Stomach smooth muscle (tissue), 2 donors: ENCODE data around the gene OAS3.
"Not testable (repeated sequence)": the region's sequence is repeated elsewhere in the genome, so short reads cannot be mapped to it uniquely, and the experiment has no call there.

Source experiments
- H3K27ac ChIP-seq: one replicate; pipeline ENCODE4 v1.7.0; 2013; ENCODE audit warnings: mild to moderate bottlenecking, low read length, inconsistent platforms
- H3K27me3 ChIP-seq, 2 donors: one replicate each; pipeline ENCODE4 v1.7.0; 2013; ENCODE audit warnings: low read length in 2 of 2; ENCODE audit not compliant: insufficient read depth in 2 of 2, control insufficient read depth in 1 of 2
- H3K36me3 ChIP-seq, 2 donors: one replicate each; pipeline ENCODE4 v1.7.0; 2013; ENCODE audit warnings: low read length in 2 of 2; ENCODE audit not compliant: control insufficient read depth in 2 of 2, insufficient read depth in 2 of 2
- H3K4me1 ChIP-seq: one replicate; pipeline ENCODE4 v1.7.0; 2013; ENCODE audit warnings: low read length; ENCODE audit not compliant: control insufficient read depth, insufficient read depth
- H3K4me3 ChIP-seq, 2 donors: one replicate each; pipeline ENCODE4 v1.7.0; 2013; ENCODE audit warnings: low read length in 2 of 2
- H3K9ac ChIP-seq, 2 donors: one replicate each; pipeline ENCODE4 v1.7.0; 2013; ENCODE audit warnings: low read length in 2 of 2, mild to moderate bottlenecking in 1 of 2
- H3K9me3 ChIP-seq, 2 donors: one replicate each; pipeline ENCODE4 v1.7.0; 2013; ENCODE audit warnings: low read length in 2 of 2; ENCODE audit not compliant: control insufficient read depth in 2 of 2
- donor health status: healthy.
- donor health status: Pancreatic carcinoma.

OAS3 gene

GRCh38 chr12:112905451-112906089, 32.7 kb upstream of the OAS3 start:
- H3K9me3 ChIP-seq: no peaks in the 10 kb centered on the region
- H3K4me3 ChIP-seq: no peak overlapping the region
- peaks cover 3% of the 10 kb centered on the region for H3K4me1 ChIP-seq
- no peaks in the 10 kb centered on the region for H3K36me3 ChIP-seq
- H3K9ac ChIP-seq: no peak overlapping the region
- no peaks in the 10 kb centered on the region for H3K27me3 ChIP-seq
- no peak overlapping the region for H3K27ac ChIP-seq

GRCh38 chr12:112906712-112907414, 31.4 kb upstream of the OAS3 start, which contains the start of gene OAS1:
OAS1 (plus strand) TSS chr12:112906962; CDS start chr12:112907040, 78 bp downstream.
- peaks cover 3% of the 10 kb centered on the region for H3K4me1 ChIP-seq
- H3K4me3 ChIP-seq: peak within 1 kb of the TSS; percentile 35 to 74

GRCh38 chr12:112907415-112908157, 30.7 kb upstream of the OAS3 start:
- Histone ChIP-seq H3K9me3 (peaks cover 0 to 4% of the 10 kb centered on the region in 2 donors), H3K27ac (no peak overlapping the region), H3K9ac (peak overlapping the region in 1 of 2 donors; percentile 8), H3K36me3 (no peaks in the 10 kb centered on the region), H3K4me1 (peaks cover 3% of the 10 kb centered on the region), H3K27me3 (no peaks in the 10 kb centered on the region), H3K4me3 (peak overlapping the region; percentile 35 to 74)

More at GRCh38 chr12:112906712-112907414, 31.4 kb upstream of the OAS3 start, which contains the start of gene OAS1:
- Histone ChIP-seq H3K27ac (no peak within 1 kb of the TSS), H3K9me3 (peaks cover 0 to 4% of the 10 kb centered on the region in 2 donors), H3K27me3 (no peaks in the 10 kb centered on the region), H3K9ac (peak within 1 kb of the TSS; percentile 8 to 51), H3K36me3 (no peaks in the 10 kb centered on the region)

- Histone ChIP-seq H3K27ac (no peak overlapping the region), H3K4me3 (peak overlapping the region in 1 of 2 donors; percentile 74), H3K4me1 (peaks cover 3% of the 10 kb centered on the region)
Measured at GRCh38 chr12:112908548-112908947, 29.7 kb upstream of the OAS3 start.

GRCh38 chr12:112909693-112910092, 28.6 kb upstream of the OAS3 start:
- Histone ChIP-seq H3K36me3 (no peaks in the 10 kb centered on the region), H3K4me1 (peaks cover 3% of the 10 kb centered on the region), H3K9me3 (peaks cover 3 to 4% of the 10 kb centered on the region in 2 donors), H3K9ac (no peak overlapping the region), H3K4me3 (no peak overlapping the region), H3K27me3 (no peaks in the 10 kb centered on the region), H3K27ac (no peak overlapping the region)

More at GRCh38 chr12:112908548-112908947, 29.7 kb upstream of the OAS3 start:
- peaks cover 3 to 4% of the 10 kb centered on the region in 2 donors for H3K9me3 ChIP-seq
- H3K36me3 ChIP-seq: no peaks in the 10 kb centered on the region
- H3K27me3 ChIP-seq: no peaks in the 10 kb centered on the region
- H3K9ac ChIP-seq: no peak overlapping the region

GRCh38 chr12:112913038-112913688, 25.1 kb upstream of the OAS3 start:
- Histone ChIP-seq H3K4me1 (peaks cover 3% of the 10 kb centered on the region), H3K27ac (no peak overlapping the region), H3K36me3 (peaks cover 0 to 2% of the 10 kb centered on the region in 2 donors), H3K27me3 (no peaks in the 10 kb centered on the region), H3K9me3 (peaks cover 3 to 4% of the 10 kb centered on the region in 2 donors), H3K9ac (no peak overlapping the region), H3K4me3 (no peak overlapping the region)

- H3K27ac ChIP-seq, H3K36me3 ChIP-seq, H3K27me3 ChIP-seq, H3K4me3 ChIP-seq, H3K9me3 ChIP-seq, H3K9ac ChIP-seq, H3K4me1 ChIP-seq: not testable (repeated sequence)
Measured at GRCh38 chr12:112913888-112914287, 24.4 kb upstream of the OAS3 start.

GRCh38 chr12:112916270-112916669, 22.0 kb upstream of the OAS3 start:
- H3K27me3 ChIP-seq: no peaks in the 10 kb centered on the region
- peaks cover 3 to 4% of the 10 kb centered on the region in 2 donors for H3K9me3 ChIP-seq
- H3K27ac ChIP-seq: no peak overlapping the region
- H3K9ac ChIP-seq: no peak overlapping the region
- H3K36me3 ChIP-seq: peaks cover 0 to 5% of the 10 kb centered on the region in 2 donors
- no peaks in the 10 kb centered on the region for H3K4me1 ChIP-seq
- no peak overlapping the region for H3K4me3 ChIP-seq

- no peak overlapping the region for H3K9ac ChIP-seq
- H3K27ac ChIP-seq: no peak overlapping the region
- no peak overlapping the region for H3K4me3 ChIP-seq
- H3K9me3 ChIP-seq: no peaks in the 10 kb centered on the region
- no peaks in the 10 kb centered on the region for H3K27me3 ChIP-seq
- H3K4me1 ChIP-seq: no peaks in the 10 kb centered on the region
- H3K36me3 ChIP-seq: peaks cover 0 to 5% of the 10 kb centered on the region in 2 donors
Measured at GRCh38 chr12:112919121-112919520, 19.2 kb upstream of the OAS3 start.

- no peak overlapping the region for H3K9ac ChIP-seq
- H3K4me3 ChIP-seq: no peak overlapping the region
- H3K27ac ChIP-seq: no peak overlapping the region
Measured at GRCh38 chr12:112924986-112925385, 13.3 kb upstream of the OAS3 start.

More at GRCh38 chr12:112924986-112925385, 13.3 kb upstream of the OAS3 start:
- no peaks in the 10 kb centered on the region for H3K36me3 ChIP-seq
- H3K9me3 ChIP-seq: peaks cover 0 to 11% of the 10 kb centered on the region in 2 donors
- H3K27me3 ChIP-seq: no peaks in the 10 kb centered on the region
- peaks cover 4% of the 10 kb centered on the region for H3K4me1 ChIP-seq
